AG04449 (cell line): Measurements from ENCODE around the gene YPEL5.

Experiments used
- CTCF ChIA-PET: fragments of 350-600 bp; formaldehyde crosslinking; extraction: SDS; loops from one replicate; lab custom pipeline; 2021; ENCODE audit warnings: antibody characterized with exemption; lab: Yijun Ruan, JAX
- POLR2A ChIA-PET: fragments of 400-600, 350-600 bp; formaldehyde crosslinking; extraction: SDS; loops from one replicate; lab custom pipeline; 2020; ENCODE audit warnings: antibody characterized with exemption, inconsistent platforms; lab: Yijun Ruan, JAX
- DNase-seq: peaks from one replicate; pipeline ENCODE4 v3.0.0-alpha.2; 2010; ENCODE audit warnings: low read depth, low spot score
- H3K4me3 ChIP-seq: 2 replicates; pipeline ENCODE4 v1.5.1; 2011; ENCODE audit warnings: low read depth, mild to moderate bottlenecking, control low read depth, low read length
- CTCF ChIP-seq: IDR thresholded peaks from one replicate; pipeline ENCODE4 v1.5.1; 2011; ENCODE audit warnings: mild to moderate bottlenecking, moderate library complexity, low read length, control low read depth, inconsistent platforms; ENCODE audit not compliant: insufficient read depth; ENCODE audit errors: missing control alignments

Gene YPEL5

GRCh38 chr2:30113617-30114293 is 33.1 kb upstream of the YPEL5 start:
- no peak overlapping the region for H3K4me3 ChIP-seq
- POLR2A ChIA-PET = interaction anchor here (0.6 to 2.2 kb wide), 4 partner anchors 8 to 1080 kb away, joined by 3 to 14 read pairs (median 4); partner anchors contain the start of genes LBH and YPEL5
- CTCF ChIA-PET = interaction anchor here (0.9 to 10.6 kb wide), 13 partner anchors 11 to 806 kb away, joined by 3 to 182 read pairs (median 15); partner anchors contain the start of gene ALK
- peak; percentile 92 for DNase-seq
- TF ChIP-seq CTCF = no peak

- peak; percentile 92 for TF ChIP-seq CTCF
- ChIA-PET POLR2A (interaction anchor here (0.5 kb wide), 1 partner anchor 1402 kb away, joined by 3 read pairs; no protein-coding TSS in a partner anchor), CTCF (interaction anchor here (0.9 to 10.6 kb wide), 18 partner anchors 11 to 596 kb away, joined by 3 to 182 read pairs (median 6); partner anchors contain the start of genes ALK and YPEL5)
- no peak overlapping the region for H3K4me3 ChIP-seq
- no peak for DNase-seq
These were observed 31.4 kb upstream of the YPEL5 start for GRCh38 chr2:30115141-30115980.

- H3K4me3 ChIP-seq = no peak overlapping the region
- ChIA-PET CTCF (interaction anchor here (1.0 to 10.6 kb wide), 13 partner anchors 10 to 194 kb away, joined by 3 to 182 read pairs (median 15); partner anchors contain the start of genes ALK and YPEL5), POLR2A (no interaction called here)
- TF ChIP-seq CTCF = no peak
- DNase-seq = no peak
These were observed 30.9 kb upstream of the YPEL5 start for GRCh38 chr2:30115981-30116285.

- no peak for DNase-seq
- no peak overlapping the region for H3K4me3 ChIP-seq
- no peak for TF ChIP-seq CTCF
- ChIA-PET CTCF (no interaction called here), POLR2A (no interaction called here)
These were observed 24.4 kb upstream of the YPEL5 start for GRCh38 chr2:30122362-30122761.

GRCh38 chr2:30127016-30127893 is 19.6 kb upstream of the YPEL5 start:
- ChIA-PET CTCF (interaction anchor here (0.9 to 4.1 kb wide), 2 partner anchors 9 to 12 kb away, joined by 3 to 30 read pairs; no protein-coding TSS in a partner anchor), POLR2A (no interaction called here)
- no peak for TF ChIP-seq CTCF
- no peak overlapping the region for H3K4me3 ChIP-seq
- DNase-seq = no peak
